ENCODE results near the gene GGACT. TPM values are rescaled to one million over a fixed set of nuclear protein-coding genes. Genes with fewer than 3 reads are reported as not detected.

The GGACT gene
- total RNA-seq, 2 donors from 2014 or later = 1.4 TPM

GRCh38 chr13:100600461-100600860 lies 11.9 kb upstream of the GGACT start:
- TF ChIP-seq CTCF (IDR thresholded peaks at IDR 0.05) = no peak
- no peak overlapping the region for H3K4me3 ChIP-seq
- no peaks in the 10 kb centered on the region for H3K9me3 ChIP-seq
- no peaks in the 10 kb centered on the region for H3K36me3 ChIP-seq
- H3K4me1 ChIP-seq = no peaks in the 10 kb centered on the region
- no peak overlapping the region for H3K27ac ChIP-seq
- DNase-seq (ENCODE audit: low spot score) = no peak
- no peaks in the 10 kb centered on the region for H3K27me3 ChIP-seq

GRCh38 chr13:100597253-100597652 lies 8.7 kb upstream of the GGACT start:
- no peak overlapping the region for H3K27ac ChIP-seq
- DNase-seq (ENCODE audit: low spot score) = no peak
- H3K4me3 ChIP-seq = no peak overlapping the region
- H3K27me3 ChIP-seq = no peaks in the 10 kb centered on the region
- no peaks in the 10 kb centered on the region for H3K36me3 ChIP-seq
- no peaks in the 10 kb centered on the region for H3K9me3 ChIP-seq
- no peaks in the 10 kb centered on the region for H3K4me1 ChIP-seq
- no peak for TF ChIP-seq CTCF (IDR thresholded peaks at IDR 0.05)

GRCh38 chr13:100596516-100596915 lies 7.9 kb upstream of the GGACT start:
- H3K4me3 ChIP-seq = no peak overlapping the region
- no peaks in the 10 kb centered on the region for H3K4me1 ChIP-seq
- H3K27ac ChIP-seq = no peak overlapping the region
- H3K36me3 ChIP-seq = no peaks in the 10 kb centered on the region
- H3K27me3 ChIP-seq = no peaks in the 10 kb centered on the region
- TF ChIP-seq CTCF (IDR thresholded peaks at IDR 0.05) = no peak
- no peaks in the 10 kb centered on the region for H3K9me3 ChIP-seq
- no peak for DNase-seq (ENCODE audit: low spot score)

- no peak for TF ChIP-seq CTCF (IDR thresholded peaks at IDR 0.05)
Observed at GRCh38 chr13:100594731-100595130, 6.1 kb upstream of the GGACT start.

GRCh38 chr13:100594255-100594654 lies 5.7 kb upstream of the GGACT start:
- no peak for TF ChIP-seq CTCF (IDR thresholded peaks at IDR 0.05)
- no peak for DNase-seq (ENCODE audit: low spot score)
- no peak overlapping the region for H3K4me3 ChIP-seq
- H3K4me1 ChIP-seq = no peaks in the 10 kb centered on the region
- H3K36me3 ChIP-seq = no peaks in the 10 kb centered on the region
- no peaks in the 10 kb centered on the region for H3K9me3 ChIP-seq
- H3K27me3 ChIP-seq = no peaks in the 10 kb centered on the region
- no peak overlapping the region for H3K27ac ChIP-seq

More at GRCh38 chr13:100594731-100595130, 6.1 kb upstream of the GGACT start:
- H3K27ac ChIP-seq = no peak overlapping the region
- no peaks in the 10 kb centered on the region for H3K9me3 ChIP-seq
- no peak for DNase-seq (ENCODE audit: low spot score)
- H3K4me1 ChIP-seq = no peaks in the 10 kb centered on the region
- H3K36me3 ChIP-seq = no peaks in the 10 kb centered on the region
- no peak overlapping the region for H3K4me3 ChIP-seq
- no peaks in the 10 kb centered on the region for H3K27me3 ChIP-seq

GRCh38 chr13:100589178-100589725 lies 663 bp upstream of the GGACT start:
- no peak for DNase-seq (ENCODE audit: low spot score)
- Histone ChIP-seq H3K27me3 (no peaks in the 10 kb centered on the region), H3K36me3 (no peaks in the 10 kb centered on the region), H3K27ac (no peak overlapping the region), H3K4me1 (peaks cover 0 to 4% of the 10 kb centered on the region in 2 donors), H3K9me3 (no peaks in the 10 kb centered on the region), H3K4me3 (peak overlapping the region in 1 of 2 donors; percentile 67)
- TF ChIP-seq CTCF (IDR thresholded peaks at IDR 0.05) = no peak

Measured in right atrium auricular region (tissue), 2 donors.